Lung (tissue), 12 donors: ENCODE data around the gene PANK4. TPM values are rescaled to one million over a fixed set of nuclear protein-coding genes. Genes with fewer than 3 reads are reported as not detected.

ENCODE experiments used
- ATAC-seq: fragments of 200-7000 bp; cut with Tn5 transposase; one replicate; pipeline ENCODE4 v1.9.1; 2020; ENCODE audit warnings: moderate number of reproducible peaks; ENCODE audit not compliant: insufficient read depth, low FRiP score
- DNase-seq, 3 donors: peaks; one replicate each; pipeline ENCODE4 v3.0.0-alpha.2; 2013 to 2017
- H3K27ac ChIP-seq, 2 donors: one replicate each; pipeline ENCODE4 v1.5.1; 2013; ENCODE audit warnings: mild to moderate bottlenecking in 2 of 2, moderate library complexity in 2 of 2, control low read depth in 1 of 2, inconsistent platforms in 1 of 2, low read depth in 1 of 2, low read length in 1 of 2
- H3K27me3 ChIP-seq, 3 donors: one replicate each; pipeline ENCODE4 v1.5.1; 2013; ENCODE audit warnings: low read length in 2 of 3; ENCODE audit not compliant: control insufficient read depth in 3 of 3, insufficient read depth in 3 of 3
- H3K36me3 ChIP-seq, 4 donors: one replicate each; pipeline ENCODE4 v1.5.1; 2013; ENCODE audit warnings: low read length in 4 of 4, mild to moderate bottlenecking in 1 of 4, moderate library complexity in 1 of 4; ENCODE audit not compliant: control insufficient read depth in 4 of 4, insufficient read depth in 4 of 4
- H3K4me1 ChIP-seq, 5 donors: one replicate each; pipeline ENCODE4 v1.5.1; 2013; ENCODE audit warnings: low read length in 5 of 5, mild to moderate bottlenecking in 2 of 5, moderate library complexity in 1 of 5; ENCODE audit not compliant: control insufficient read depth in 5 of 5, insufficient read depth in 5 of 5
- H3K4me3 ChIP-seq: one replicate; pipeline ENCODE4 v1.5.1; 2013; ENCODE audit warnings: mild to moderate bottlenecking, control low read depth, moderate library complexity
- H3K9ac ChIP-seq, 2 donors: one replicate each; pipeline ENCODE4 v1.5.1; 2013; ENCODE audit warnings: low read length in 2 of 2, control low read depth in 1 of 2; ENCODE audit not compliant: insufficient read depth in 1 of 2
- H3K9me3 ChIP-seq, 4 donors: one replicate each; pipeline ENCODE4 v1.5.1; 2013; ENCODE audit warnings: low read length in 3 of 4, mild to moderate bottlenecking in 1 of 4, moderate library complexity in 1 of 4; ENCODE audit not compliant: control insufficient read depth in 4 of 4, insufficient read depth in 3 of 4
- WGBS, 2 donors: extraction: QIAGEN DNeasy Blood & Tissue Kit; methylation state at CpG; one replicate each; pipeline ENCODE4 v1.1.7; 2013; 5-methylcytosine and 5-hydroxymethylcytosine counted together
- polyA plus RNA-seq, 2 donors: library from polyadenylated mRNA; stranded (reverse); fragments of 200-250 nt; gene quantifications; one replicate each; pipeline ENCODE4 v1.2.1, GENCODE V29; 2013
- total RNA-seq, 2 donors: library from RNA; depleted of rRNA in 1 of 2; stranded (reverse); fragments of >200 nt in 1 of 2; gene quantifications; one replicate each; pipeline ENCODE4 v1.2.1, GENCODE V29; 2014 to 2021
- TF ChIP-seq, protein P1 (sequence below): IDR thresholded peaks from 2 replicates; pipeline ENCODE4 v1.5.1; 2012; ENCODE audit warnings: mild to moderate bottlenecking; ENCODE audit errors: control extremely low read depth, extremely low read depth
- donor health status: control.
- donor health status: control.
- donor health status: Bipolar disorder and iron deficiency.
- donor health status: healthy.
- donor health status: DM: yes; HTN: yes; CAD: no.

The PANK4 gene
- total and polyA plus RNA-seq, 4 donors, result 17.6 to 36.3 (median 21.7) TPM

DNA sequence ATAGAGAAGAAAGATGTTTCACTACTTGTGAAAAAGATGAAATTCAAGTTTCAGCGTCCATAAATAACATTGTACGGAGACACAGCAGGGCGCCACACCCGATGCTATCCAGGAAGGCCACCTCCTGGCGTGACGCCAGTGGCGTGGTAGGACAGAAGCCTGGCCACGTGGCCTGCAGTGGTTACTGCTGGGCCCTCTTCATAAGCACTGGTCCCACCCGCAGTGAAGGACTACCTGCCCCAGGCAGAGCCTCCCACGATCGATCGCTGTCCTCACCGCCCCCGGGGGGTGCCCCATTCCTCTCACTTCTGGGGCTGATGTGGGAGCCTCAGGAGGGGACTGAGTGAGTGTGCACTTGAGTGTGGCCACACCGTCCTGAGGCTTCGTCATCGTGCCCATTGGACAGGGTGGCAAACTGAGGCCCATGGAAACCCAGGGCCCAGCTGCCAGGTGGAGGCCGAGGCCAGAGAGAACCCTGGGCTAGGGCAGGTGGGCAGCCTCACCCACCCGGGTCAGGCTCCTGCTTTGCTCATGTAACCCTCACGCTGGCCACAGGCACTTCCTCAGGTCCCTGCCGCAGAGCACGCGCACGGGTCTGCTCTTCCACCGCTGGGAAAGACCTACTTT is 15.3 kb upstream of the PANK4 start:
- Histone ChIP-seq H3K27me3 (peaks cover 0 to 10% (median 0%) of the 10 kb centered on the region in 3 donors), H3K9me3 (no peaks in the 10 kb centered on the region), H3K4me3 (no peak overlapping the region), H3K36me3 (no peaks in the 10 kb centered on the region), H3K4me1 (peaks cover 0 to 28% (median 6%) of the 10 kb centered on the region in 5 donors), H3K9ac (no peak overlapping the region), H3K27ac (no peak overlapping the region)
- DNase-seq (no peak), ATAC-seq (no peak)
- WGBS, 2 donors, result 70 to 81% methylated on average over 25 of the region's 25 CpGs
- TF ChIP-seq, protein P1, sequence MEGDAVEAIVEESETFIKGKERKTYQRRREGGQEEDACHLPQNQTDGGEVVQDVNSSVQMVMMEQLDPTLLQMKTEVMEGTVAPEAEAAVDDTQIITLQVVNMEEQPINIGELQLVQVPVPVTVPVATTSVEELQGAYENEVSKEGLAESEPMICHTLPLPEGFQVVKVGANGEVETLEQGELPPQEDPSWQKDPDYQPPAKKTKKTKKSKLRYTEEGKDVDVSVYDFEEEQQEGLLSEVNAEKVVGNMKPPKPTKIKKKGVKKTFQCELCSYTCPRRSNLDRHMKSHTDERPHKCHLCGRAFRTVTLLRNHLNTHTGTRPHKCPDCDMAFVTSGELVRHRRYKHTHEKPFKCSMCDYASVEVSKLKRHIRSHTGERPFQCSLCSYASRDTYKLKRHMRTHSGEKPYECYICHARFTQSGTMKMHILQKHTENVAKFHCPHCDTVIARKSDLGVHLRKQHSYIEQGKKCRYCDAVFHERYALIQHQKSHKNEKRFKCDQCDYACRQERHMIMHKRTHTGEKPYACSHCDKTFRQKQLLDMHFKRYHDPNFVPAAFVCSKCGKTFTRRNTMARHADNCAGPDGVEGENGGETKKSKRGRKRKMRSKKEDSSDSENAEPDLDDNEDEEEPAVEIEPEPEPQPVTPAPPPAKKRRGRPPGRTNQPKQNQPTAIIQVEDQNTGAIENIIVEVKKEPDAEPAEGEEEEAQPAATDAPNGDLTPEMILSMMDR, result no peak

DNA sequence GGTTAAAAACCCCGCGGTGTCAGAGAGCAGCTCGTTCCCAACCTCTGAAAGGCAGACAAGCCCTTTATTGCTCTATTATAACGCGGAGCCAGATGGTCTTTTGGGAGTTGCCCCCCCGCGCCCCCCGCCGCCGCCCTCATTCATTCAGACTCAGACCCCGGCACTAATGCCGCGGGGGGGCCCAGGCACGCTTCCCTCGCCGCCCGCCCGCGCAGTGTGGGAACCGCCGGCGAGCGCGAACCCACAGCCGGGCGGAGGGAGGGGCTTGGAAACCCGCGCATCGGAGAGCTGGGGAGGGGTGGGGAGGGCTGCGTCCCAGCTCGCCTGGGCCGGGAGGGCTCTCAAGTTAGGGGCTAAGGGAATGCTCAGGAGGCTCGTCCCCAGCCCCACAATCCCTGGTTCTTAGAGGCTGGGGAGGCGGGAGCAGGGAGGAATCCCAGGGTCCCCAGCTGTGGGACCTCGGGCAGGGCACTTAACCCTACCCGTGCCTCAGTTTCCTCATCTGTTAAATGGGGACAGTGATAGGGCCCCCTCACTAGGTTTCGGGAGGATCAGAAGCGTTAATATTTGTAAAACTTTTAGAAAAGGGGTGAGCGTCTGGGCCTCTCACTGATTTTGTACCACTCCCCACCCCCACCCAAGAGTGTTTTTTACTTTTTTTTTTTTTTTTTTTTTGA is 14.6 kb upstream of the PANK4 start:
- Histone ChIP-seq H3K9me3 (no peaks in the 10 kb centered on the region), H3K27ac (no peak overlapping the region), H3K36me3 (no peaks in the 10 kb centered on the region), H3K27me3 (peaks cover 0 to 15% (median 0%) of the 10 kb centered on the region in 3 donors), H3K9ac (no peak overlapping the region), H3K4me1 (peaks cover 0 to 24% (median 6%) of the 10 kb centered on the region in 5 donors), H3K4me3 (no peak overlapping the region)
- 14% methylated on average over 34 to 39 of the region's 39 CpGs for WGBS, 2 donors
- ATAC-seq (no peak), DNase-seq (no peak)
- TF ChIP-seq, protein P1, result no peak

DNA sequence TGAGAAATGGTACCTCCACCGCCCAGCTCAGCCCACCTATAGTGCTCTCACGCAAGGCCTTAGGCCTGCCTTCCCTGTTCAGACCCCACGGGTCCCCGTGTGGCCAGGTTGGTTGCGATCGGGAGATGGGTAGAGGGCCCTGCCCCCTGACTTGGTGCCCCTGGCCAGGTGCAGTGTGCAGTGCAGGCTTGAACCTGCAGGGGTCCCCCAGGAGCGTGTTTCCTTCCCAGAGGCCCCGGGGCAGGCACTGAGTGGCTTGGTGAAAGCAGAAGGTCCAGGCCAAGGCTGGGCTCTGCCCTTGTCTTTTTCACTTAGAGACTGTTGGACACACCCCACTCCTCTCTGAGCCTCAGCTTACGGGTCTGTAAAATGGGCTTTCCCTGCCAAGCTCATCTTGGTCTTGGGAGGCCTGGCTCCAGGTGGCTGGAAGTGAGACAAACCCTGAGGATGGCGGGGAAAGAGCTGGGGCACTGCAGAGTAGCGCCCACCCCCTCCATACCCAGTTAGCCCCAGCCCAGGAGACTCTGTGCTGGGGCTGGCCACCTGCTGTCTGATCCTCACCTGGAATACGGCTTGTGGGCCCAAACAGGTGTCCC is 13.0 kb upstream of the PANK4 start:
- WGBS, 2 donors, result 81% methylated on average over 11 to 12 of the region's 12 CpGs
- DNase-seq, result no peak
- Histone ChIP-seq H3K27ac (no peak overlapping the region), H3K27me3 (peaks cover 0 to 25% (median 5%) of the 10 kb centered on the region in 3 donors), H3K4me3 (no peak overlapping the region), H3K9ac (no peak overlapping the region), H3K9me3 (no peaks in the 10 kb centered on the region), H3K36me3 (no peaks in the 10 kb centered on the region), H3K4me1 (peaks cover 0 to 27% (median 8%) of the 10 kb centered on the region in 5 donors)
- no peak for ATAC-seq
- TF ChIP-seq, protein P1, result no peak
